Mammary epithelial cell (primary cell): ENCODE data around the gene AGAP1.

Experiments used
- CTCF ChIP-seq, 2 donors: IDR thresholded peaks in 1 of 2; conservative IDR thresholded peaks in 1 of 2; 2 replicates each; pipeline ENCODE4 v1.5.1; 2011 to 2012; ENCODE audit warnings: inconsistent platforms in 2 of 2, low read length in 2 of 2, mild to moderate bottlenecking in 2 of 2, control low read depth in 1 of 2, low read depth in 1 of 2; ENCODE audit not compliant: insufficient read depth in 1 of 2; ENCODE audit errors: extremely low read depth in 1 of 2
- EZH2 ChIP-seq: IDR thresholded peaks from 2 replicates; pipeline ENCODE4 v1.6.1; 2012; ENCODE audit warnings: low read length, inconsistent platforms, borderline replicate concordance

- TF ChIP-seq CTCF (conservative IDR thresholded peaks at IDR 0.05 in 1 of 2, IDR thresholded peaks at IDR 0.05 in 1 of 2; ENCODE audit: extremely low read depth in 1 of 2, insufficient read depth in 1 of 2, low read depth in 1 of 2, low read length in 2 of 2) = no peak
- no peak for TF ChIP-seq EZH2
Observed at GRCh38 chr2:235996419-235996818, 502.6 kb downstream of the AGAP1 start.
